Myocyte (in vitro differentiated cells): ENCODE measurements around the gene EFNB2. TPM values are rescaled to one million over a fixed set of nuclear protein-coding genes. Genes with fewer than 3 reads are reported as not detected.

Experiments
- DNase-seq: peaks from one replicate; pipeline ENCODE4 v3.0.0-alpha.2; 2012; ENCODE audit warnings: low read depth
- polyA plus RNA-seq: library from polyadenylated mRNA; unstranded; fragments of >200 nt; gene quantifications from one replicate; pipeline ENCODE4 v1.2.1, GENCODE V29; 2012; ENCODE audit warnings: missing spikeins
- total RNA-seq: library from RNA; depleted of rRNA; stranded (reverse); fragments of >200 nt; gene quantifications from 2 replicates; pipeline ENCODE4 v1.2.3, GENCODE V29; 2014

The EFNB2 gene
- total RNA-seq, result 4.4 and 4.8 TPM in 2 replicates
- polyA plus RNA-seq, result 10.9 TPM

GRCh38 chr13:106535552-106536243 is at the start of gene EFNB2:
EFNB2 (minus strand) TSS chr13:106535662; CDS start chr13:106534964, 698 bp downstream.
- peak; percentile 94 for DNase-seq

GRCh38 chr13:106581225-106581624 is 45.8 kb upstream of the EFNB2 start:
- no peak for DNase-seq

- no peak for DNase-seq
These were observed 40.4 kb upstream of the EFNB2 start for GRCh38 chr13:106575896-106576295.

GRCh38 chr13:106573868-106574267 is 38.4 kb upstream of the EFNB2 start:
- peak; percentile 31 for DNase-seq

GRCh38 chr13:106573284-106573846 is 37.9 kb upstream of the EFNB2 start:
- DNase-seq, result peak; percentile 9

GRCh38 chr13:106570299-106570852 is 34.9 kb upstream of the EFNB2 start:
- DNase-seq, result no peak

- DNase-seq, result no peak
These were observed 34.0 kb upstream of the EFNB2 start for GRCh38 chr13:106569233-106570095.

- DNase-seq, result no peak
These were observed 33.0 kb upstream of the EFNB2 start for GRCh38 chr13:106568299-106569003.

GRCh38 chr13:106567474-106568298 is 32.2 kb upstream of the EFNB2 start, which contains the start of gene ARGLU1:
ARGLU1 (minus strand) TSS chr13:106568137; CDS start chr13:106567919, 218 bp downstream.
- peak; percentile 94 for DNase-seq

GRCh38 chr13:106566641-106567473 is 31.4 kb upstream of the EFNB2 start:
- peak; percentile 54 for DNase-seq

GRCh38 chr13:106565127-106565775 is 29.8 kb upstream of the EFNB2 start:
- DNase-seq, result no peak

- no peak for DNase-seq
These were observed 26.8 kb upstream of the EFNB2 start for GRCh38 chr13:106562301-106562700.

GRCh38 chr13:106561551-106562170 is 26.2 kb upstream of the EFNB2 start:
- DNase-seq, result peak; percentile 20

GRCh38 chr13:106560821-106561220 is 25.4 kb upstream of the EFNB2 start:
- no peak for DNase-seq

GRCh38 chr13:106558527-106558926 is 23.1 kb upstream of the EFNB2 start:
- no peak for DNase-seq

GRCh38 chr13:106555631-106556328 is 20.3 kb upstream of the EFNB2 start:
- DNase-seq, result no peak

GRCh38 chr13:106551751-106552150 is 16.3 kb upstream of the EFNB2 start:
- DNase-seq, result no peak
